ENCODE measurements around the gene MTX3.

Gene MTX3

DNA sequence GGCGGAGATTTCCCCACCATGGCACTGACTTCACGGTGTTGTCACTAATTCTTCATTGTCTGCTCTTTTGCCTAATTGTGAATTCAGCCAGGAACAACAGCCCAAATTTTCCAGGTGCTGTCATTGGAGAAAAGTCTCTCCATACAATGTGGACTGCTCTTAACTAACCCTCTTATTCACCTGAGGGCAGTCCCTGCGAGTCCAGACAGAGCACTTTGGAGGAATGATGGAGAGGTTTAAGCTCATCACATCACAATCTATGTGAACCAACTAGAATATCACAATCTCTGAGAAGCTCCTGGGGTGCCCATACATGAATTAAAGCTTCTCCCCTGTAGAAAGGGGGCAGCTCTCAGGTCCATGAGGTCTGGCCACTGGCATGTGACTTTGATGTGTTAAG lies 56.4 kb downstream of the MTX3 start:
- DNase-seq (ENCODE audit: low read depth) = no peak

DNA sequence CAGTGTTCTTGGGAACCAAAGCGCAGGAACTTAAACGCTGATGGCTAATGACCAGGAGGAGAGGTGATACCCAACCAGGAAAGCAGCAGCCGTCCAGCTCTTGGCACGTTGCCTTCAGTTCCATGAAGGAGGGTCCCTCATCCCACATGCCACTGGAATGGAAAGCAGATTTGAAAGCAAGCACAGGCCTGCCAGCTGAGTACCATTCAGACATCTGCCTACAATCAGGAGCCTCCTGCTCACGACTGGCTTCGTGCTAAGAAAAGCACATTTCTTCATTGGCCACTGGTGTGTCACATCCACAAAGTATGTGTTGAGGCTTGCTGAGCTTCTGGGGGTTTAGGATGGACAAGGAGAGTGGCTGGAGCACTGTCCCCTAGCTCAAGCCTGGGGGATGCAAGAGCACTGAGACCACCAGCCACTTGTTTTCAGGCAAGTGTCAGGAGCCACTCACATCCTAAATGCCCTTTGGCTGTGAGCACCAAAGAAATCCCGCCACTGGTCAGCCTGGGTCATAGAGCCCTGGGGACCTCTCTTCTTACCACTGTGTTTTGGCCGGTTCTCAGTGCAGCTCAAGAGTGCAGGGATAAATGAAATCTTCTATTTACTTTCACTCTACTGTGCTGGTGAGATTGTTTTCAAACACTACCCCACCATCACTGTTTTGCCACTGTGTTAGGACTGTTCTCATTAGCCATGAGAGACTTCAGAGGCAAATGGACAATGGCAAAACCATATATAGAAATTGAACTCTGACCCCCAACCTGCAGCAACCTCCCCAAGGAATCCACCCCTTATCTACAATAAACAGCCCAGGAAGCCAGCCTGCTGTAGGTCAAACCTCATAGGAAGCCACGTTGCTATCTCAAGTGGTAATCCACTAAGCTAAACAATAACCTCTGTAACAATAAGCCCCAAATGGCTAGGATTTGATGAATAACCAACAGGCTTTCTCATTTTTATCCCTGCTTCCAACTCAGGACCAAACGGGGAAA lies 58.3 kb downstream of the MTX3 start:
- DNase-seq (ENCODE audit: low read depth) = no peak

DNA sequence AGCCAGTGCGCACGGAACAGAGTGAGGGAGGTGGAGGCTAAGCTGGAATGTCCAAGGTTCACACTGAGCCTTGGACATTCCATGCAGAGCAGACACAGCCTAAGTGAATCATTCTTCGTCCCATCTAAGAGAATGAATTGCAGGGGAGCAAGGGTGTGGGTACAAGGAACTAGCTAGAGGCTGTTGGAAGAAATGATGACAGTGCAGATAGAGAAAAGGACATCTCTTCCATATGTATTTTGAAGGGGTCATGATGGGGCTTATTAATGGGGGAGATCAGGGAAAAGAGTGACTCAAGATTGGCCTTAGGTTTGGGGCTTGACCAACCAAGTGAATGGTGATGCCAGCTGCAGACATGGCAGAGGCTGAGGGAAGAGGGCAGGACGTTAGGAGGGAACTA lies 59.2 kb downstream of the MTX3 start:
- DNase-seq (ENCODE audit: low read depth) = no peak

DNA sequence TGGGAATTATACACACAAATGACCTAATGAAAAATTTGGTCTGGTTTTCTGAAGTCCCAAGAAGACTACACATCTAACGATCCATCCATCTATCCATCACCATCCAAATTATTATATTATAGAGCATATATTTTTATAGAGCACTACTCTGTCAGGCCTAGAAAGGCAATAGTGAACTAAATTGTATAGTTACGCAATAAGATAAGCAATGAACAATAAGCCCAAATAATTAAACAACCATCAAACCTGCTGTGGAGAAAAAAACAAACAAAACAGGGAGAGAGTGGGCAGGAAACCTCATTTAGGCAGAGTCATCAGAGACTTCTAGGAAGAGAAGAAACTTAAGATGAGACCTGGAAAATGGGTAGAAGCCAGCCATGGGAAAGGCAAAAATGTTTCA lies 59.7 kb downstream of the MTX3 start:
- no peak for DNase-seq (ENCODE audit: low read depth)

DNA sequence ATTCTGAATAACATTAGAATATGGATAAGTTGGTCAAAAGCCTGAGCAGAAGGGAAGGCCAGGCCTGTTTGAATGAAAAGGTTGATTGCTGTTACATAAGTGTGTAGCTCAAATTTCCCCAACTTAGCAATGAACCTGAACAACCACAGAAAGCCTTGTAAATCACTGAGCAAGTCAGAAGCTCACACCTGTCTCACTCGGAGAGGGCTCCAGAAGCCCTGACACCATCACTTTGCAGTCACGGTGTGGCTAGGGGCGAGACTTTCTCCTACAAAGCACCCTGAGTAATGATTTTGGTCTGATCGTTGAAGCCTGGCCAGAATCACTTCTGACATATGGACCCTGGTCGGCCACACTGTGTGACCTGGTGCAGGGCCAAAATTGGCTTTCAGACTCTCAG lies 62.0 kb downstream of the MTX3 start:
- no peak for DNase-seq (ENCODE audit: low read depth)

All from stimulated activated CD8-positive, alpha-beta memory T cell treated with anti-CD3 and anti-CD28 coated beads, Interleukin-7, amount 100 ng/mL, for 24 hours (primary cell).